Stimulated activated CD8-positive, alpha-beta memory T cell treated with anti-CD3 and anti-CD28 coated beads, Interleukin-12 subunit alpha, Interleukin-12 subunit beta, amount 100 ng/mL, for 24 hours (primary cell): ENCODE measurements around the gene MT1E.

ENCODE experiments used
- DNase-seq: peaks from one replicate; pipeline ENCODE4 v3.0.0-alpha.2; 2020; ENCODE audit errors: extremely low read depth

Gene MT1E

GRCh38 chr16:56626685-56627084, 1.1 kb downstream of the MT1E start:
- DNase-seq, result no peak

GRCh38 chr16:56628486-56629350, 3.1 kb downstream of the MT1E start:
- DNase-seq, result no peak

GRCh38 chr16:56629531-56629930, 4.0 kb downstream of the MT1E start:
- DNase-seq, result no peak

- DNase-seq, result no peak
These were observed 4.6 kb downstream of the MT1E start for GRCh38 chr16:56630134-56630533.

- no peak for DNase-seq
These were observed 5.6 kb downstream of the MT1E start for GRCh38 chr16:56631197-56631596.

- no peak for DNase-seq
These were observed 6.2 kb downstream of the MT1E start for GRCh38 chr16:56631832-56632155.

GRCh38 chr16:56632156-56632847, 6.7 kb downstream of the MT1E start, which contains the start of gene MT1M:
Gene MT1M, plus strand, starts transcription at chr16:56632659. Its CDS starts 73 bp downstream, at chr16:56632732.
- DNase-seq, result no peak

- DNase-seq, result no peak
These were observed 7.3 kb downstream of the MT1E start for GRCh38 chr16:56632848-56633365.

GRCh38 chr16:56633535-56633934, 8.0 kb downstream of the MT1E start:
- DNase-seq, result no peak

GRCh38 chr16:56634715-56635440, 9.3 kb downstream of the MT1E start:
- DNase-seq, result no peak

GRCh38 chr16:56635441-56635967, 9.9 kb downstream of the MT1E start:
- DNase-seq, result no peak

- no peak for DNase-seq
These were observed 11.2 kb downstream of the MT1E start for GRCh38 chr16:56636616-56637413.

GRCh38 chr16:56637814-56638750, 12.5 kb downstream of the MT1E start, which contains the start of gene MT1A:
Gene MT1A, plus strand, starts transcription at chr16:56638666. Its CDS starts 73 bp downstream, at chr16:56638739.
- no peak for DNase-seq

- DNase-seq, result no peak
These were observed 13.5 kb downstream of the MT1E start for GRCh38 chr16:56639045-56639444.

- DNase-seq, result no peak
These were observed 14.5 kb downstream of the MT1E start for GRCh38 chr16:56640076-56640475.

- DNase-seq, result no peak
These were observed 15.6 kb downstream of the MT1E start for GRCh38 chr16:56641166-56641565.

- DNase-seq, result peak; percentile 44
These were observed 17.6 kb downstream of the MT1E start for GRCh38 chr16:56643080-56643778.

GRCh38 chr16:56643833-56644232, 18.3 kb downstream of the MT1E start:
- DNase-seq, result no peak

- DNase-seq, result no peak
These were observed 19.7 kb downstream of the MT1E start for GRCh38 chr16:56645311-56645710.
